Type B pancreatic cell (in vitro differentiated cells): ENCODE measurements around the gene NKD2. TPM values are rescaled to one million over a fixed set of nuclear protein-coding genes. Genes with fewer than 3 reads are reported as not detected.

ENCODE experiments used
- DNase-seq: peaks from one replicate; pipeline ENCODE4 v3.0.0; 2021; ENCODE audit warnings: mixed read lengths; ENCODE audit not compliant: unreplicated experiment; ENCODE audit errors: extremely low spot score
- H3K27ac Mint-ChIP-seq: 2 replicates; pipeline ENCODE4 v1.8.0; 2021; ENCODE audit warnings: mild to moderate bottlenecking, mixed read lengths
- H3K27me3 Mint-ChIP-seq: 2 replicates; pipeline ENCODE4 v1.8.0; 2021; ENCODE audit warnings: mixed read lengths
- H3K36me3 Mint-ChIP-seq: 2 replicates; pipeline ENCODE4 v1.8.0; 2021; ENCODE audit warnings: mixed read lengths
- H3K4me1 Mint-ChIP-seq: one replicate; pipeline ENCODE4 v1.8.0; 2021; ENCODE audit warnings: mixed read lengths; ENCODE audit not compliant: unreplicated experiment
- H3K4me3 Mint-ChIP-seq: 2 replicates; pipeline ENCODE4 v1.8.0; 2021; ENCODE audit warnings: mild to moderate bottlenecking, mixed read lengths
- H3K9me3 Mint-ChIP-seq: 2 replicates; pipeline ENCODE4 v1.8.0; 2021; ENCODE audit warnings: mixed read lengths
- total RNA-seq: library from RNA; stranded (reverse); gene quantifications from 2 replicates; pipeline ENCODE4 v1.2.1, GENCODE V29; 2021; ENCODE audit warnings: low replicate concordance
- TF ChIP-seq, protein P1 (sequence below): fragments of 200-600 bp; sonication (generic); conservative IDR thresholded peaks from 2 replicates; pipeline ENCODE4 v1.5.0; 2021; ENCODE audit warnings: antibody characterized with exemption, mild to moderate bottlenecking

The NKD2 gene
- total RNA-seq, 1 donor from 2014 or later: 24.3 TPM

DNA sequence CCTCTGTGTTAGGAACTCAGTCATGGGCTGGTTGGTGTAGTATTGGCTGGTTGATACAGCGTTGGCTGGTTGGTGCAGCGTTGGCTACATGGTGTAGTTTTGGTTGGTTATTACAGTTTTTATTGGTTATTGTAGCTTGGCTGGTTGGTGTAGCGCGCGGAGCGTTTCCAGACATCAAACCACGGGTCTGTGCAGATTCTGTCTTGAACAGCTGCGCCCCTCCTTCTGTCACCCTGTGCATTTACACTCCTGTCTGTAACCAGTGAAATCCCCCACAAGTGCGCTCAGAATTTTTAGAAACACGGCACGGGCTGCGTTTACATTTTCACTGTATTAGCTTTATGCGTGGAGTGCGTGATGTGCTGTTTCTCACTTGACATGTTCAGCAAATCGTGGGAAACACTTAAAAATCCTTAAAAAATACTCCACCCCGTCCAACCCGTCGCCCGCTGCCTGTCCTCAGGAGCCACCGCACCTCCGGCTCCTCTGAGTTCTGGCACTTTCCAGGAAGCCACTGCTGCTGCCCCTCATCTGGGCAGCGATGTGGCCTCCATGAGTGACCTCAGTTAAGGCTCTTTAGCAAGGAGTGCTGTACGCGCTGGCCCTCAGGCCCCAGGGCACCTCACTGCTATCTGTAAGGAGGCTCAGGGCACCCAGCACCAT is 20.8 kb downstream of the NKD2 start:
- Mint-ChIP-seq H3K4me1 (peaks cover 9% of the 10 kb centered on the region), H3K36me3 (no peaks in the 10 kb centered on the region), H3K27ac (no peak overlapping the region), H3K4me3 (no peak overlapping the region), H3K9me3 (no peaks in the 10 kb centered on the region), H3K27me3 (no peaks in the 10 kb centered on the region)
- DNase-seq: no peak
- TF ChIP-seq, protein P1, sequence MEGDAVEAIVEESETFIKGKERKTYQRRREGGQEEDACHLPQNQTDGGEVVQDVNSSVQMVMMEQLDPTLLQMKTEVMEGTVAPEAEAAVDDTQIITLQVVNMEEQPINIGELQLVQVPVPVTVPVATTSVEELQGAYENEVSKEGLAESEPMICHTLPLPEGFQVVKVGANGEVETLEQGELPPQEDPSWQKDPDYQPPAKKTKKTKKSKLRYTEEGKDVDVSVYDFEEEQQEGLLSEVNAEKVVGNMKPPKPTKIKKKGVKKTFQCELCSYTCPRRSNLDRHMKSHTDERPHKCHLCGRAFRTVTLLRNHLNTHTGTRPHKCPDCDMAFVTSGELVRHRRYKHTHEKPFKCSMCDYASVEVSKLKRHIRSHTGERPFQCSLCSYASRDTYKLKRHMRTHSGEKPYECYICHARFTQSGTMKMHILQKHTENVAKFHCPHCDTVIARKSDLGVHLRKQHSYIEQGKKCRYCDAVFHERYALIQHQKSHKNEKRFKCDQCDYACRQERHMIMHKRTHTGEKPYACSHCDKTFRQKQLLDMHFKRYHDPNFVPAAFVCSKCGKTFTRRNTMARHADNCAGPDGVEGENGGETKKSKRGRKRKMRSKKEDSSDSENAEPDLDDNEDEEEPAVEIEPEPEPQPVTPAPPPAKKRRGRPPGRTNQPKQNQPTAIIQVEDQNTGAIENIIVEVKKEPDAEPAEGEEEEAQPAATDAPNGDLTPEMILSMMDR: no peak

DNA sequence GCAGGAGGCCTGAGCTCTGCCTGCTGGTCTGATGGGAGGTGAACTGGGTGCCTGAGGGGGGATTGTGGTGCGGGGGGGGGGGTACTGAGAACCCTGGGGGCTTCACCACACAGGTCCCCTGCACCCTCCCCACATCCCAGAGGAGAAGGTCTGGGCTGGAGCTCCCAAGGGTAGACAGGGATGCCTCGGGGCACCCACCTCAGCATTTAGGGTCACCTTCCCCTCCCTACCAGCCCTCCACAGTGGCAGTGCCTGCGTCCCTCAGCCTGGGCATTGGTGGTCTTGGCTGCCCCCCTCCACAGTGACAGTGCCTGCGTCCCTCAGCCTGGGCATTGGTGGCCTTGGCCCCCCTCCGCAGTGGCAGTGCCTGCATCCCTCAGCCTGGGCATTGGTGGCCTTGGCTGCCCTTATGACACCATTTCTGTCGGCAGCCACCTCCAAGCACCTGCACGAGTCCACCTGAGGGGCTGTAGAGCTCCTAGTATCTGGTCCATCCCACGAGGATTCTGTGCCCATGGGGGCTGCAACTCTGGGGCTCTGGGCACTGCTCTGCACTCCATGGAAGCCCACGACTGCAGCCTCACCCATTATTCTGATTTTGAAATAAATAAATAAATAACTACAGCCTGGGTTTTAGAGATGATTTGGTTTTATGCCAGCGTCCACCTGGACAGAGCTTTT is 21.5 kb downstream of the NKD2 start:
- TF ChIP-seq, protein P1: no peak
- H3K9me3 Mint-ChIP-seq: no peaks in the 10 kb centered on the region
- H3K27ac Mint-ChIP-seq: no peak overlapping the region
- no peak overlapping the region for H3K4me3 Mint-ChIP-seq
- H3K4me1 Mint-ChIP-seq: peaks cover 9% of the 10 kb centered on the region
- no peak for DNase-seq
- H3K36me3 Mint-ChIP-seq: peaks cover 3% of the 10 kb centered on the region
- H3K27me3 Mint-ChIP-seq: no peaks in the 10 kb centered on the region

DNA sequence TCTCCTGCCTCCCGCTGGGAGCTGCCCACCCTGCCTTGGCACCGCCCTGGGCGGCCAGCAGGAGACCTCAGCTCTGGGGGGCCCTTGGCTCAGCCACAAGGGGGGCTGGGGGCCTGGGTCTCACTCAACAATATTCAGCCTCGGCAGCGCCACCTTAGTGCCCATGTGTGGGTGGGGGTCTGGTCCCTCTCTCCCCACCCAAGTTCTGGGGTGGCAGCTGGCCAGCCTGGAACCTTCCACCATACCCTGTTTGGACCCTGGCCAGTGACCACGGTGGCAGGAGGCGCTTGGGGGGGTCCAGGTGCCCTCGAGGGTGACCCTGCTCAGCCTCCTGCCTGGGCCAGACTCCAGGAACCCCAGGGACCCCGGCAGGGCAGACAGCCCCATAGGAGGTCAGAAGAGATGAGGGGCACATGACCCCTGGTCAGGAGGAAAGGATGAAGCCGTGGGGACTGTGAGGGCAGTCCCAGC is 22.2 kb downstream of the NKD2 start:
- DNase-seq: no peak
- Mint-ChIP-seq H3K9me3 (no peaks in the 10 kb centered on the region), H3K36me3 (peaks cover 5% of the 10 kb centered on the region), H3K4me3 (no peak overlapping the region), H3K27ac (no peak overlapping the region), H3K27me3 (no peaks in the 10 kb centered on the region), H3K4me1 (peaks cover 9% of the 10 kb centered on the region)
- TF ChIP-seq, protein P1: no peak

DNA sequence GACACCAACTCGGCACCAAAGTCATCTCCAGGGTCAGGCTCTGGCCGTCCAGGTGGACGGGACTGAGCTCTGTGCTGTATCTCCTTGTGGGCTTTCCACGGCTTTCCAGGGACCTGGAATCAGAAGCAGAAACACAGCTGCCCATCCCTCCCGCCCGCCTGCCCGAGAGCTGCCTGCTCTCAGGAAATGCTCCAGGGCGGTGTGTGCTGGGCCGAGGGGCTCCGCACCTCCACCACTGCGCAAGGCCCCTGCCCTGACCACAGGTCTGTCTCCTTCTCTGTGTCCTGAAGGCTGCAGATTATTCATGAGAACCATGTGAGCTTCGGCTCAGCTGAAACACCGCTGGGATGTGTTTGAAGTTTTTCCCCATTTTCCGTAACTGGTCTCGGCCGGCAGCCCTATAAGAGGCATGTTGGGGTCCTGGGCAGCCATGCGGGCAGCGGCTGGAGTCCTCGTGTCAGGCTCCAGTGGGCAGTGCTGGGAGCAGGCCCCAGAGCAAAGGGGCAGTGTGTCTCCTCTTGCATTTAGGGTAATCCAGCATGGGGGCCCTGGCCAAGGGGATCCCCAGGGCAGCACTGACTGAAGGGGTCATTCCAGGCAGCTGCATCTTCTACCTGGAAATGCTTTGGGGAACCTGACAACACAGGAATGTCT is 22.8 kb downstream of the NKD2 start:
- Mint-ChIP-seq H3K4me1 (peaks cover 9% of the 10 kb centered on the region), H3K27ac (no peak overlapping the region), H3K27me3 (no peaks in the 10 kb centered on the region), H3K36me3 (peaks cover 5% of the 10 kb centered on the region), H3K9me3 (no peaks in the 10 kb centered on the region), H3K4me3 (no peak overlapping the region)
- no peak for DNase-seq
- TF ChIP-seq, protein P1: no peak

DNA sequence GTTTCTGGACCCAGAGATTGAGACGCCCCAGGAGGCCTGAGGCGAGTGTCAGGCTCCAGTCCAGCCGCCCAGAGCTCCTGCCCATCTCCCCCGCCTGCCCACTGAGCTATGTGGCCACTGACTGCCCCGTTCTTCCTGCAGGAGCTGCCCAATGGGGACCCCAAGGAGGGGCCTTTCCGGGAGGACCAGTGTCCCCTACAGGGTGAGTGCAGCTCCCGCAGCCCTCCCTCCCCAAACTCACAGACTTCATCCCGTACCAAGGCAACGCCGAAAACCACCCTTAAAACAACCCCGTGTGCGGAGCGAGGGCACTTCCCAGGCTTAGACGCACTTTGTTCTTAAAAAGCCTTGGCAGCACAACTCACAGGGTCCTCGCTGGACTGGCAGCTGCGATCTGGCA is 23.4 kb downstream of the NKD2 start:
- no peak for DNase-seq
- H3K36me3 Mint-ChIP-seq: peaks cover 5% of the 10 kb centered on the region
- TF ChIP-seq, protein P1: no peak
- no peak overlapping the region for H3K4me3 Mint-ChIP-seq
- H3K27ac Mint-ChIP-seq: no peak overlapping the region
- H3K27me3 Mint-ChIP-seq: no peaks in the 10 kb centered on the region
- no peaks in the 10 kb centered on the region for H3K9me3 Mint-ChIP-seq
- peaks cover 9% of the 10 kb centered on the region for H3K4me1 Mint-ChIP-seq
